Measurements from ENCODE around the gene PIWIL4. TPM values are rescaled to one million over a fixed set of nuclear protein-coding genes. Genes with fewer than 3 reads are reported as not detected.

The PIWIL4 gene
- total RNA-seq, 2 donors from 2014 or later: 0.82 to 17.2 TPM

- 78% methylated on average over 4 of the region's 4 CpGs for WGBS
- Histone ChIP-seq H3K4me1 (replicated peaks) (no peaks in the 10 kb centered on the region), H3K27ac (no peak overlapping the region), H3K4me3 (no peak overlapping the region), H3K9me3 (no peaks in the 10 kb centered on the region), H3K36me3 (no peaks in the 10 kb centered on the region), H3K27me3 (replicated peaks; ENCODE audit: insufficient read depth) (no peaks in the 10 kb centered on the region)
- no peak for TF ChIP-seq POLR2AphosphoS5 (IDR thresholded peaks at IDR 0.05)
- TF ChIP-seq, protein P1, sequence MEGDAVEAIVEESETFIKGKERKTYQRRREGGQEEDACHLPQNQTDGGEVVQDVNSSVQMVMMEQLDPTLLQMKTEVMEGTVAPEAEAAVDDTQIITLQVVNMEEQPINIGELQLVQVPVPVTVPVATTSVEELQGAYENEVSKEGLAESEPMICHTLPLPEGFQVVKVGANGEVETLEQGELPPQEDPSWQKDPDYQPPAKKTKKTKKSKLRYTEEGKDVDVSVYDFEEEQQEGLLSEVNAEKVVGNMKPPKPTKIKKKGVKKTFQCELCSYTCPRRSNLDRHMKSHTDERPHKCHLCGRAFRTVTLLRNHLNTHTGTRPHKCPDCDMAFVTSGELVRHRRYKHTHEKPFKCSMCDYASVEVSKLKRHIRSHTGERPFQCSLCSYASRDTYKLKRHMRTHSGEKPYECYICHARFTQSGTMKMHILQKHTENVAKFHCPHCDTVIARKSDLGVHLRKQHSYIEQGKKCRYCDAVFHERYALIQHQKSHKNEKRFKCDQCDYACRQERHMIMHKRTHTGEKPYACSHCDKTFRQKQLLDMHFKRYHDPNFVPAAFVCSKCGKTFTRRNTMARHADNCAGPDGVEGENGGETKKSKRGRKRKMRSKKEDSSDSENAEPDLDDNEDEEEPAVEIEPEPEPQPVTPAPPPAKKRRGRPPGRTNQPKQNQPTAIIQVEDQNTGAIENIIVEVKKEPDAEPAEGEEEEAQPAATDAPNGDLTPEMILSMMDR (IDR thresholded peaks at IDR 0.05): no peak
- no peak for TF ChIP-seq POLR2A (IDR thresholded peaks at IDR 0.05)
- intact Hi-C loops (cut with DNase I): no loop called here
- DNase-seq (ENCODE audit: low spot score): no peak
Measured at GRCh38 chr11:94669023-94669422, 101.9 kb downstream of the PIWIL4 start.

Other genes starting within 250 kb of the PIWIL4 start
- gene GPR83, start 165.9 kb upstream of the PIWIL4 start, total RNA-seq: not detected
- 10 to 100 TPM; 12.3 to 14.1 TPM for gene MRE11, start 73.5 kb upstream of the PIWIL4 start, total RNA-seq
- 10 to 100 TPM; 11.6 to 15.6 TPM for gene ANKRD49, start 73.4 kb upstream of the PIWIL4 start, total RNA-seq
- not detected for gene C11orf97, start 54.9 kb upstream of the PIWIL4 start, total RNA-seq
- 1 to 10 TPM; 5.2 to 6.5 TPM for gene FUT4, start 23.4 kb upstream of the PIWIL4 start, total RNA-seq
- 10 to 100 TPM; 49.2 to 67.2 TPM for gene AMOTL1, start 201.0 kb downstream of the PIWIL4 start, total RNA-seq